ENCODE results near the gene PMM2. TPM values are rescaled to one million over a fixed set of nuclear protein-coding genes. Genes with fewer than 3 reads are reported as not detected.
A peak's percentile ranks its signal among the peaks of the same experiment; 100 is the strongest.
"Not testable (repeated sequence)": the region's sequence is repeated elsewhere in the genome, so short reads cannot be mapped to it uniquely, and the experiment has no call there.

Gene PMM2
- polyA plus RNA-seq, 3 donors from 2014 or later: 11.2 to 28.9 (median 15.1) TPM

DNA sequence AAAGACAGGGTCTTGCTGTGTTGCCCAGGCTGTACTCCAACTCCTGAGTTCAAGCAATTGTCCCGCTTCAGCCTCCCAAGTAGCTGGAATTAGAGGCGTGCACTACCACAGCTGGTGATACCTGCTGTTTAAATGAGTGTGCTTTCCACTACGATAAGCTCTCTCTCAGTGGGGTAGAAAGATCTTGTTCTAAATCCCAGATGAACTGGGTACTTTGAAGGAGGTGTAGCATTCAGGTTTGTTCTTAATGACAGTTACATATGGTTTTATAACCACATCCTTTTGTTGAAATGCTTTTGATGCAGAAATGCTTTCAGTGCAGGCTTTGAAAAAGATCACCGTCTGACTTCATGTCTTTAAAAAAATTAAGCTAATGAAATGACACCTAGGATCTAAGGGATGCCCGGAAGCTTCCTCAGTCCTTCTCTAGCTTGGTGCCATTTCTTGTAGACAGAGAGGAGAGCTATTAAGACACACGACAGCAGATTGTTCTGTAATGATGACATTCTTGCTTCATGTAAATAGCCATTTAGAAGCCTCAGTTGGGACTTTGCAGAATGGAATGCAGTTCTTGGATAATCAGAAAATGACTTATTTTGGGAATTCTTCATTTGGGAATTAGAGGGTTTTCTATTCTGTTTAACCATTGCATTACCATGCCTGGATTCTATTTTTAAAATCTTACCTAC lies 19.5 kb downstream of the PMM2 start:
- Mint-ChIP-seq H3K36me3 (peaks cover 24 to 50% (median 28%) of the 10 kb centered on the region in 3 donors), H3K27ac (peak overlapping the region in 4 of 6 donors; percentile 2 to 68 (median 31)), H3K4me1 (peaks cover 5 to 19% of the 10 kb centered on the region in 2 donors), H3K9me3 (no peaks in the 10 kb centered on the region), H3K4me3 (no peak overlapping the region), H3K27me3 (ENCODE audit: low read depth in 3 of 3) (peaks cover 0 to 2% (median 1%) of the 10 kb centered on the region in 3 donors)
- DNase-seq: no peak

DNA sequence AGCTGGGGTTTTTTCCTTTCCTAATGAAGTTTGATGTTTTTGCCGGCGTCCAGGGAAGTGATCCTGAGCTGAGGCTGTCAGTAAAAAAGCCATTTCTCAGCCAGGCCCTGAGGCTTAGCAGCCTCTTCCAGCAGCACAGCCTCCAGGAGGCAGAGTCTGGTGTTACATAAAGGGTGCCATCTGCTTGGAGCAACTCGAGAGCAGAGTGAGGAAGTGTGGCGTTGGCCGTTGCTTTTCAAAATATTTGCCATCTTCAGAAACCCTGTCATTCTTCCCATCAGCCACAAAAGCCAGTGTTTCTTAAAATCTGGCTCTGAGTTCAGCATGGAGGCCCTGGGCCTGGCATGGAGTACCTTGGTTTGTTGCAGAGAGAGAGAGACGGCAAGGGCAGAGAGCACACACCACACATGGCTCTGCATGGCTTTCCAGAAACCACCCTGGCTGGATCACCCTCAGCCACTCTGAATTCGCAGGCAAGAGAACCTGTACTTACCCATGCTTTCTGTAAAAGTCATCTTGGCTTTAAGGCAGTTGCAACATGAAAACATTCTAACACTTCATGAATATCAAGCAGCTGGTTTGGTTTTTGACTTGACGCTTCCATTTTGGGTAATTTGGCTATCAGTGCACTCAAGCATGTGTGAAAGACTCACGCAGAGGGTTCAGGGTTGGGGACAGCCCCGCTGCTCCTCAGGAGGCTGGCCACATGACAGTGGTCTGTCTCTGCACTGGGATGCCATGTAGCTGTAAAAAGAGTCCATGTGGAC lies 21.0 kb downstream of the PMM2 start:
- Mint-ChIP-seq H3K36me3 (peaks cover 19 to 42% (median 19%) of the 10 kb centered on the region in 3 donors), H3K27me3 (ENCODE audit: low read depth in 3 of 3) (peaks cover 0 to 2% (median 1%) of the 10 kb centered on the region in 3 donors), H3K4me1 (peaks cover 5 to 28% of the 10 kb centered on the region in 2 donors), H3K27ac (peak overlapping the region in 3 of 6 donors; percentile 21 to 57 (median 35)), H3K9me3 (no peaks in the 10 kb centered on the region), H3K4me3 (no peak overlapping the region)
- DNase-seq: no peak

DNA sequence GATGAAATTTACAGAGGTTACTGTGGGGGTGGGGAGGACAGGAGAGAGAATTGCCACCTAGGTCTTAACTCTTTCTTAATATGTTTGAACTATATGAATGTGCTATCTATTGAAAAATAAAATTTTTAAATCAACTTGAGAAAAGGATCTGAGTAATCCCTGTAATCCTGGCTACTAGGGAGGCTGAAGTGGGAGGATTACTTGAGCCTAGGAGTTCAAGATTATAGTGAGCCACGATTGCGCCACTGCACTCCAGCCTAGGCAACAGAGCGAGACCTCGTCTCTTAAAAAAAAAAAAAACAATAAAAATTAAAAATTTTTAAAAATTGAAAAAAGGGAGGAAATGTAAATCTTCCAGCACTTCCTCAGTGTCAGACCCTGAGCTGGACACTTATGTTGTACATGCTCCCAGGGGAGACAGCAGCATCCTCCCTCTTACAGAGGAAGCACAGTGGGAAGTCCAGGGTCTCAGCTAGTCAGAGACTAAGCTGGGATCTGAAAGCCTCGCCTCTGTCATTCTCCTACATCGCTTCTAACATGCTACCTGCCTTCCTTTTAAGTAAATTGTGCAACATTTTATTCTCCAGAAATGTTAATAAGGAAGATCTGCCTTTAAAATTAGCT lies 21.9 kb downstream of the PMM2 start:
- H3K4me3 Mint-ChIP-seq: no peak overlapping the region
- peaks cover 5 to 28% of the 10 kb centered on the region in 2 donors for H3K4me1 Mint-ChIP-seq
- peak overlapping the region in 3 of 6 donors; percentile 0 to 57 (median 21) for H3K27ac Mint-ChIP-seq
- peaks cover 19 to 38% (median 20%) of the 10 kb centered on the region in 3 donors for H3K36me3 Mint-ChIP-seq
- peaks cover 0 to 2% (median 1%) of the 10 kb centered on the region in 3 donors for H3K27me3 Mint-ChIP-seq (ENCODE audit: low read depth in 3 of 3)
- H3K9me3 Mint-ChIP-seq: no peaks in the 10 kb centered on the region
- no peak for DNase-seq

- Mint-ChIP-seq H3K27ac (peak overlapping the region in 2 of 6 donors; percentile 25 to 31), H3K9me3 (no peaks in the 10 kb centered on the region), H3K4me1 (peaks cover 0 to 21% of the 10 kb centered on the region in 2 donors), H3K27me3 (ENCODE audit: low read depth in 3 of 3) (peaks cover 0 to 1% (median 0%) of the 10 kb centered on the region in 3 donors), H3K4me3 (no peak overlapping the region), H3K36me3 (peaks cover 5 to 22% (median 9%) of the 10 kb centered on the region in 3 donors)
- DNase-seq: no peak
Measured at GRCh38 chr16:8822403-8822802, 24.8 kb downstream of the PMM2 start.

- peaks cover 2 to 13% of the 10 kb centered on the region in 2 donors for H3K4me1 Mint-ChIP-seq
- peaks cover 10 to 26% (median 18%) of the 10 kb centered on the region in 3 donors for H3K36me3 Mint-ChIP-seq
- H3K9me3 Mint-ChIP-seq: no peaks in the 10 kb centered on the region
- peak overlapping the region in 1 of 6 donors; percentile 6 for H3K27ac Mint-ChIP-seq
- H3K4me3 Mint-ChIP-seq: no peak overlapping the region
- peaks cover 0 to 1% (median 0%) of the 10 kb centered on the region in 3 donors for H3K27me3 Mint-ChIP-seq (ENCODE audit: low read depth in 3 of 3)
- DNase-seq: no peak
Measured at GRCh38 chr16:8826278-8826879, 28.7 kb downstream of the PMM2 start.

DNA sequence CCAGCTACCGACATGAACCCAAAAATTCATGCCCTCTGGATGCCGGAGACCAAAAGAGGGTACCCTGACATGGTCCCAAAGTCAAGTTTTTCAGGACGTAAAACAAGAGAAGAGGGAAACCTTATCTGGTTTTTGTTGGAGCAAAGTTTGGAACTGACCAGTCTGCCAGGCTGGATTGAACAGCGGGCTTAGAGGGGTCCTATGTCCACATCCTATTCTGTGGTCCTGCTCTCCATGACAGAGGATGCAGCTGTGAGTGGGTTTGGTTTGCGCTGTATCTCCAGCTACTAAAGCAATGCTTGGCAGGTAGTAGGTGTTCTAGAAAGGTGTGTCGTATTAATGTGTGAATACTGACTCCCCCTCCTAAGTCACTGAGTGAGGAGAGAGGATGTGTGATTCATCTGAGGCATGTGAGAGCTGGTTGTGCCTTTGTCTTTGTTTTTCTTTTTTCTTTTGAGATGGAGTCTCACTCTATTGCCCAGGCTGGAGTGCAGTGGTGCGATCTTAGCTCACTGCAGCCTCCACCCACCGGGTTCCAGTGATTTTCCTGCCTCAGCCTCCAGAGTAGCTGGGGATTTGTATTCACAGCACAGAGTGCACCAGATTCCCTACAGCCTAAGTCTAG lies 31.0 kb downstream of the PMM2 start:
- peaks cover 10 to 25% (median 18%) of the 10 kb centered on the region in 3 donors for H3K36me3 Mint-ChIP-seq
- H3K27ac Mint-ChIP-seq: no peak overlapping the region
- peaks cover 0 to 16% of the 10 kb centered on the region in 2 donors for H3K4me1 Mint-ChIP-seq
- DNase-seq: no peak
- H3K9me3 Mint-ChIP-seq: no peaks in the 10 kb centered on the region
- no peaks in the 10 kb centered on the region for H3K27me3 Mint-ChIP-seq (ENCODE audit: low read depth in 3 of 3)
- H3K4me3 Mint-ChIP-seq: no peak overlapping the region

GRCh38 chr16:8831450-8831849 lies 33.8 kb downstream of the PMM2 start:
- Mint-ChIP-seq H3K4me1 (peaks cover 0 to 17% of the 10 kb centered on the region in 2 donors), H3K4me3 (no peak overlapping the region), H3K36me3 (peaks cover 6 to 25% (median 13%) of the 10 kb centered on the region in 3 donors), H3K27me3 (ENCODE audit: low read depth in 3 of 3) (no peaks in the 10 kb centered on the region), H3K9me3 (no peaks in the 10 kb centered on the region), H3K27ac (peak overlapping the region in 1 of 6 donors; percentile 56)
- no peak for DNase-seq

DNA sequence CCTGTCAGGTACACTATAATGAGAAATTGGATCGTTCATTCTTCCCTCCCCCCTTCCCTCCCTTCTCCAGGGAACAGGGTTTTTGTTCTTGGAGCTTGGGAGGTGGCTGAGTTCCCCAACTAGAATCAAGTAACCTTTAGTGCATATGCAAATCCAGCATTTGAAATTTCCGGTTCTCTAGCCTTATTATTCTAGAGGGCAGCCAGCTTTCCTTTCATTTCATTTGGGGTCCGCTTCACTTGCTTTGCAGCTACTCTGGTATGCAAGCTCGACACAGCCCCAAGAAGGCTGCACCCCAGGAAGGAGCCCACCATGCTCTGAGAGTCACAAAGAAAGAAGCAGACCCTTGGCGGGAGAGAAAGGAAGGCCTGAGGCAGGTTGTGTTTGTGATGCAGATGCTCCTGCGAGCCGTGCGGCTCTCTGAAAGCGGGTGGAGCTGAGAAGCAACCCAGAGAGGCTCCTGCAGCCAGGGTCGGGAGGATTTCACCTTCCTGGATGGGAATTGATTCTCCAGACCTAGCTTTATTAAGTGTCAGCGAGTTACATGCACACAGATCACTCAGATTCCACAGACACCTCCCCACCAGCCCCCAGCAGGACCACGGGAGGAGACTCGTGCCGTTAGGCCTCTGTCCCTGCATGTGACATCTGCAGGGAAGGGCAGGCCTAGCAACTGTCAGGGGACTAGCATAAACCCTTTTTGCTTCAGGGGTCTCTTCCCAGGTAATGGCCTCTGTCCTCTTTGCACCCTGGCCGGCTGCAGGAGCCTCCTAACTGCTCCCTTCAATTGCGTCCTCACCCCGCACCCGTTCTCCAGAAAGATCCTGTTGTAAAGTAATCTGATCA lies 34.5 kb downstream of the PMM2 start:
- Mint-ChIP-seq H3K9me3 (no peaks in the 10 kb centered on the region), H3K4me1 (peaks cover 0 to 17% of the 10 kb centered on the region in 2 donors), H3K27ac (peak overlapping the region in 1 of 6 donors; percentile 50), H3K36me3 (peaks cover 6 to 25% (median 13%) of the 10 kb centered on the region in 3 donors), H3K27me3 (ENCODE audit: low read depth in 3 of 3) (no peaks in the 10 kb centered on the region), H3K4me3 (no peak overlapping the region)
- DNase-seq: no peak

DNA sequence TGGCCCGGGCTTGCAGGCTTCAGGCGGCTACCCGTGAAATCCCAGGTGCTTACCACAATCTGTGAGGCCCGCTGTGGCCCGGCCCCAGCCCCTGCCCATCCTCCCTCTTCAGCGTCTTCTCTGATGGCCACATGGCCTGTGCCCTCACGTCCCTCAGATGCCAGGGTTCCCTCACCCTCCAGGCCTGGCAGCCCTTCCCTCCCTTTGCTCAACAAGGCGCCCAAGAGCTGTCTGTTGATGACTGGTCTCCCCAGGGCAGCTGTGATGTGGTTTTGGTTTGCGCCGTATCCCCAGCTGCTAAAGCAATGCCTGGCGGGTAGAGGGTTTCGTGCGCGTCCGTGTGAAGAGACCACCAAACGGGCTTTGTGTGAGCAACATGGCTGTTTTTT lies 35.1 kb downstream of the PMM2 start:
- peak in 2 of 3 donors; percentile 7 to 37 for DNase-seq
- H3K27me3 Mint-ChIP-seq (ENCODE audit: low read depth in 3 of 3): no peaks in the 10 kb centered on the region
- peaks cover 6 to 25% (median 13%) of the 10 kb centered on the region in 3 donors for H3K36me3 Mint-ChIP-seq
- H3K9me3 Mint-ChIP-seq: no peaks in the 10 kb centered on the region
- peak overlapping the region in 3 of 6 donors; percentile 39 to 60 (median 50) for H3K27ac Mint-ChIP-seq
- H3K4me1 Mint-ChIP-seq: peaks cover 0 to 17% of the 10 kb centered on the region in 2 donors
- peak overlapping the region in 2 of 5 donors; percentile 38 to 64 for H3K4me3 Mint-ChIP-seq

GRCh38 chr16:8836797-8837196 lies 39.2 kb downstream of the PMM2 start:
- not testable (repeated sequence) for H3K4me3 Mint-ChIP-seq; H3K27me3 Mint-ChIP-seq (ENCODE audit: low read depth in 3 of 3); DNase-seq; H3K9me3 Mint-ChIP-seq; H3K27ac Mint-ChIP-seq; H3K36me3 Mint-ChIP-seq
- H3K4me1 Mint-ChIP-seq: peaks cover 0 to 15% of the 10 kb centered on the region in 2 donors

DNA sequence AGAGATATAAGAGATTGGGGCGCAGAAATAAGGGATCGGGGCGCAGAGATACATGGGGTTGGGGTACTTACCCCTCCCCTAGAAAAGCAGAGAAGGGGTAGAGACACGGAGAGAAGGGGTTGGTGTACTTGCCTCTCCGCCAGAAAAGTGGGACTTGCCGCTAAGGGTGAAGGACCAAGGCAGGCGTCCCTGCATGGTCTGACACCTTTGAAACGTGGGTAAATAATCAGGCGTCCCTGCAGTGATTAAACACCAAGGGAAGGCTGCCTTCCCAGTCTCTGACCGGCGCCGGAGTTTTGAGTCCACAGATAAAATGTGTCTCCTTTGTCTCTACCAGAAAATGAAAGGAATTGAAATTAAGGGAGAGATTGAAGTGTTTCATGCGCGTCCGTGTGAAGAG lies 40.0 kb downstream of the PMM2 start:
- H3K36me3 Mint-ChIP-seq; H3K4me3 Mint-ChIP-seq; H3K9me3 Mint-ChIP-seq; DNase-seq; H3K27ac Mint-ChIP-seq; H3K27me3 Mint-ChIP-seq (ENCODE audit: low read depth in 3 of 3): not testable (repeated sequence)
- H3K4me1 Mint-ChIP-seq: peaks cover 0 to 10% of the 10 kb centered on the region in 2 donors

GRCh38 chr16:8842016-8842415 lies 44.4 kb downstream of the PMM2 start:
- not testable (repeated sequence) for H3K9me3 Mint-ChIP-seq; H3K27me3 Mint-ChIP-seq (ENCODE audit: low read depth in 3 of 3); H3K4me3 Mint-ChIP-seq; H3K36me3 Mint-ChIP-seq; DNase-seq
- Mint-ChIP-seq H3K4me1 (peaks cover 12 to 19% of the 10 kb centered on the region in 2 donors), H3K27ac (peak overlapping the region in 4 of 6 donors; percentile 6 to 64 (median 30))

All from immature natural killer cell (primary cell).